Neural cell (in vitro differentiated cells): ENCODE results near the gene APP. TPM values are rescaled to one million over a fixed set of nuclear protein-coding genes. Genes with fewer than 3 reads are reported as not detected.

Source experiments
- H2AFZ ChIP-seq: fragments of 200-600, 300-800 bp; sonication (generic), shearing (Covaris generic); 2 replicates; pipeline ENCODE4 v1.6.0; 2014; ENCODE audit warnings: low read depth, mild to moderate bottlenecking, antibody characterized with exemption, low read length, moderate library complexity
- H3F3A ChIP-seq: fragments of 200-600 bp; shearing (Covaris generic); 2 replicates; pipeline ENCODE4 v1.6.1; 2016; ENCODE audit warnings: mild to moderate bottlenecking, moderate library complexity, mixed read lengths, antibody characterized with exemption, low read length; ENCODE audit not compliant: insufficient read depth, poor library complexity, severe bottlenecking
- H3K27ac ChIP-seq: fragments of 200-600, 300-800 bp; sonication (generic), shearing (Covaris generic); 2 replicates; pipeline ENCODE4 v1.5.1; 2014; ENCODE audit warnings: mild to moderate bottlenecking, low read length, moderate library complexity
- H3K27me3 ChIP-seq: fragments of 300-800, 200-600 bp; sonication (generic), shearing (Covaris generic); 2 replicates; pipeline ENCODE4 v1.6.0; 2014; ENCODE audit warnings: mild to moderate bottlenecking, low read depth, low read length, moderate library complexity; ENCODE audit not compliant: insufficient read depth
- H3K36me3 ChIP-seq: fragments of 300-800, 200-600 bp; sonication (generic), shearing (Covaris generic); 2 replicates; pipeline ENCODE4 v1.5.1; 2014; ENCODE audit warnings: mild to moderate bottlenecking, antibody characterized with exemption, low read length, moderate library complexity; ENCODE audit not compliant: insufficient read depth
- H3K4me2 ChIP-seq: fragments of 300-800, 200-600 bp; sonication (generic), shearing (Covaris generic); 2 replicates; pipeline ENCODE4 v1.6.0; 2014; ENCODE audit warnings: mild to moderate bottlenecking, low read length
- H3K4me3 ChIP-seq: fragments of 300-800, 200-600 bp; sonication (generic), shearing (Covaris generic); 2 replicates; pipeline ENCODE4 v1.5.1; 2014; ENCODE audit warnings: mild to moderate bottlenecking, low read length, moderate library complexity
- H3K79me2 ChIP-seq: fragments of 200-600 bp; shearing (Covaris generic); replicated peaks from 2 replicates; pipeline ENCODE4 v1.6.0; 2014; ENCODE audit warnings: mild to moderate bottlenecking, low read length, moderate library complexity; ENCODE audit not compliant: insufficient read depth
- H3K9ac ChIP-seq: fragments of 300-800, 200-600 bp; sonication (generic), shearing (Covaris generic); 2 replicates; pipeline ENCODE4 v1.6.1; 2016; ENCODE audit warnings: mild to moderate bottlenecking, low read length, mixed read lengths
- H3K9me2 ChIP-seq: fragments of 200-600 bp; shearing (Covaris generic); 2 replicates; pipeline ENCODE4 v1.6.1; 2016; ENCODE audit warnings: mild to moderate bottlenecking, low read length, mixed read lengths; ENCODE audit not compliant: insufficient read depth
- H3K9me3 ChIP-seq: fragments of 200-600, 300-800 bp; sonication (generic), shearing (Covaris generic); 2 replicates; pipeline ENCODE4 v1.6.1; 2016; ENCODE audit warnings: mild to moderate bottlenecking, mixed run types, low read length, moderate library complexity, mixed read lengths
- H4K20me1 ChIP-seq: fragments of 200-600 bp; shearing (Covaris generic); 2 replicates; pipeline ENCODE4 v1.6.1; 2016; ENCODE audit warnings: mild to moderate bottlenecking, mixed run types; ENCODE audit not compliant: insufficient read depth
- CTCF ChIP-seq: fragments of 450-650 bp; IDR thresholded peaks from 2 replicates; pipeline ENCODE4 v1.5.1; 2014; ENCODE audit warnings: antibody characterized with exemption, mild to moderate bottlenecking, moderate library complexity; ENCODE audit not compliant: poor library complexity, severe bottlenecking
- EP300 ChIP-seq: fragments of 450-650 bp; conservative IDR thresholded peaks from 2 replicates; pipeline ENCODE4 v1.6.1; 2014; ENCODE audit warnings: antibody characterized with exemption, mild to moderate bottlenecking, moderate library complexity; ENCODE audit not compliant: poor library complexity, severe bottlenecking
- EZH2 ChIP-seq: fragments of 200-600, 300-800 bp; shearing (Covaris generic), sonication (generic); IDR thresholded peaks from 2 replicates; pipeline ENCODE4 v1.6.1; 2014; ENCODE audit warnings: antibody characterized with exemption, low read length, borderline replicate concordance, mild to moderate bottlenecking; ENCODE audit not compliant: insufficient read depth, poor library complexity, severe bottlenecking
- MXI1 ChIP-seq: fragments of 450-650 bp; conservative IDR thresholded peaks from 2 replicates; pipeline ENCODE4 v1.6.1; 2014; ENCODE audit warnings: antibody characterized with exemption, mild to moderate bottlenecking; ENCODE audit not compliant: poor library complexity, severe bottlenecking
- POLR2AphosphoS5 ChIP-seq: IDR thresholded peaks from 2 replicates; pipeline ENCODE4 v1.6.1; 2012
- RAD21 ChIP-seq: fragments of 450-650 bp; conservative IDR thresholded peaks from 2 replicates; pipeline ENCODE4 v1.6.1; 2014; ENCODE audit warnings: antibody characterized with exemption, mild to moderate bottlenecking, moderate library complexity
- REST ChIP-seq: IDR thresholded peaks from 2 replicates; pipeline ENCODE4 v1.6.1; 2012; ENCODE audit warnings: borderline replicate concordance
- SMC3 ChIP-seq: fragments of 450-650 bp; conservative IDR thresholded peaks from 2 replicates; pipeline ENCODE4 v1.6.1; 2014; ENCODE audit warnings: antibody characterized with exemption, mild to moderate bottlenecking, moderate library complexity; ENCODE audit not compliant: poor library complexity
- TAF1 ChIP-seq: IDR thresholded peaks from 2 replicates; pipeline ENCODE4 v1.6.1; 2012; ENCODE audit warnings: low read depth
- polyA plus RNA-seq: library from polyadenylated mRNA; depleted of rRNA; stranded (reverse); fragments of >200 nt; gene quantifications from 2 replicates; pipeline ENCODE4 v1.2.3, GENCODE V29; 2014

The APP gene
- polyA plus RNA-seq, 1 donor from 2014 or later: 470 TPM

- TF ChIP-seq CTCF: no peak
- TF ChIP-seq POLR2AphosphoS5: no peak
- no peak for TF ChIP-seq EZH2
- no peak for TF ChIP-seq MXI1
Measured at GRCh38 chr21:26060335-26061115, 110.0 kb downstream of the APP start (continued).

- no peaks in the 10 kb centered on the region for H4K20me1 ChIP-seq
- H3K4me2 ChIP-seq: no peak overlapping the region
- H3K27me3 ChIP-seq: no peaks in the 10 kb centered on the region
- H3K27ac ChIP-seq: no peak overlapping the region
- H2AFZ ChIP-seq: no peak overlapping the region
- H3K9me2 ChIP-seq: no peaks in the 10 kb centered on the region
- H3K9ac ChIP-seq: no peak overlapping the region
- H3K4me3 ChIP-seq: no peak overlapping the region
- H3K79me2 ChIP-seq: peaks cover 55% of the 10 kb centered on the region
- no peaks in the 10 kb centered on the region for H3K9me3 ChIP-seq
- no peaks in the 10 kb centered on the region for H3F3A ChIP-seq
- TF ChIP-seq EZH2 (no peak), TAF1 (no peak), REST (no peak), RAD21 (no peak), MXI1 (no peak), POLR2AphosphoS5 (no peak), CTCF (no peak), SMC3 (no peak), EP300 (no peak)
- H3K36me3 ChIP-seq: no peaks in the 10 kb centered on the region
Measured at GRCh38 chr21:26057477-26058170, 112.9 kb downstream of the APP start.
